ENCODE results near the gene FAM131A. TPM values are rescaled to one million over a fixed set of nuclear protein-coding genes. Genes with fewer than 3 reads are reported as not detected.

Gene FAM131A
- total RNA-seq, 1 donor from 2014 or later, result 28.5 TPM

DNA sequence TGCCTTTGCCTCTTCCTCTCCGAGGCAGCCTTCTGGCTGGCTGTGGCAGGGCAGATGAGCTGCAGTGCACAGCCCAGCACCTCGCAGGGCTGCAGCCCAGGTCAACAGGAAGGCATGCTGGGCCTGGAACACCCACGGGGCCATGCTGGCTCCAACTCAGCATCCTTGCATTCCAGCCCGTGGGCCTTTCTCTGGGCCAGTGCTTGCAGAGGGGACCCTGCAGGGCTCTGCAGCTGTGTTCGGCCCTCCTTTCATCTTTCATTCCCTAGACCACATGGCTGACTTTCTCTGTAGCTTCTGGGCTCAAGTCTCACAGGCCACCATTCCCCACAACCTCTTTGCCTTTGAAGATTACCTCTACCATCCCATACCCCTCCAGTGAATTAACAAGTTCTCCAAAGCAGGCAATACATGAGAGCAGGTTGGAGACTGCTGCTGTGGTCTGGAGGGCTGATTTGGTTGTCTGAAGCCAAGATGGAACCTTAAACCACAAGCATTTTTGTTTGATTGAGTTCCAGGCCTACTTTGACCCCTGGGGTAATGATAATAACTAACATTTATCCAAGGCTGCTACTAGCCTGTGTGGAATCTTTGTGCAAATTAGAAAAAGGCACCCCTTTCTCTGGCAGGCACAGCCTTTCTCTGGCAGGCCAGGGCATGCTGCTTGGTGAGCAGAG, 5.9 kb downstream of the FAM131A start:
- Histone ChIP-seq H3K36me3 (peaks cover 0 to 14% of the 10 kb centered on the region in 2 donors), H3K27me3 (no peaks in the 10 kb centered on the region), H3K4me3 (no peak overlapping the region), H3K27ac (no peak overlapping the region), H3K9me3 (no peaks in the 10 kb centered on the region), H3K4me1 (peaks cover 24% of the 10 kb centered on the region)
- intact Hi-C loops (cut with DNase I), result no loop called here
- no peak for TF ChIP-seq POLR2AphosphoS5 (IDR thresholded peaks at IDR 0.05; ENCODE audit: insufficient read depth in 1 of 2, low read depth in 1 of 2)
- TF ChIP-seq, protein P1, sequence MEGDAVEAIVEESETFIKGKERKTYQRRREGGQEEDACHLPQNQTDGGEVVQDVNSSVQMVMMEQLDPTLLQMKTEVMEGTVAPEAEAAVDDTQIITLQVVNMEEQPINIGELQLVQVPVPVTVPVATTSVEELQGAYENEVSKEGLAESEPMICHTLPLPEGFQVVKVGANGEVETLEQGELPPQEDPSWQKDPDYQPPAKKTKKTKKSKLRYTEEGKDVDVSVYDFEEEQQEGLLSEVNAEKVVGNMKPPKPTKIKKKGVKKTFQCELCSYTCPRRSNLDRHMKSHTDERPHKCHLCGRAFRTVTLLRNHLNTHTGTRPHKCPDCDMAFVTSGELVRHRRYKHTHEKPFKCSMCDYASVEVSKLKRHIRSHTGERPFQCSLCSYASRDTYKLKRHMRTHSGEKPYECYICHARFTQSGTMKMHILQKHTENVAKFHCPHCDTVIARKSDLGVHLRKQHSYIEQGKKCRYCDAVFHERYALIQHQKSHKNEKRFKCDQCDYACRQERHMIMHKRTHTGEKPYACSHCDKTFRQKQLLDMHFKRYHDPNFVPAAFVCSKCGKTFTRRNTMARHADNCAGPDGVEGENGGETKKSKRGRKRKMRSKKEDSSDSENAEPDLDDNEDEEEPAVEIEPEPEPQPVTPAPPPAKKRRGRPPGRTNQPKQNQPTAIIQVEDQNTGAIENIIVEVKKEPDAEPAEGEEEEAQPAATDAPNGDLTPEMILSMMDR (IDR thresholded peaks at IDR 0.05), result no peak
- TF ChIP-seq POLR2A (IDR thresholded peaks at IDR 0.05), result no peak
- no peak for DNase-seq (ENCODE audit: extremely low spot score in 2 of 2)

DNA sequence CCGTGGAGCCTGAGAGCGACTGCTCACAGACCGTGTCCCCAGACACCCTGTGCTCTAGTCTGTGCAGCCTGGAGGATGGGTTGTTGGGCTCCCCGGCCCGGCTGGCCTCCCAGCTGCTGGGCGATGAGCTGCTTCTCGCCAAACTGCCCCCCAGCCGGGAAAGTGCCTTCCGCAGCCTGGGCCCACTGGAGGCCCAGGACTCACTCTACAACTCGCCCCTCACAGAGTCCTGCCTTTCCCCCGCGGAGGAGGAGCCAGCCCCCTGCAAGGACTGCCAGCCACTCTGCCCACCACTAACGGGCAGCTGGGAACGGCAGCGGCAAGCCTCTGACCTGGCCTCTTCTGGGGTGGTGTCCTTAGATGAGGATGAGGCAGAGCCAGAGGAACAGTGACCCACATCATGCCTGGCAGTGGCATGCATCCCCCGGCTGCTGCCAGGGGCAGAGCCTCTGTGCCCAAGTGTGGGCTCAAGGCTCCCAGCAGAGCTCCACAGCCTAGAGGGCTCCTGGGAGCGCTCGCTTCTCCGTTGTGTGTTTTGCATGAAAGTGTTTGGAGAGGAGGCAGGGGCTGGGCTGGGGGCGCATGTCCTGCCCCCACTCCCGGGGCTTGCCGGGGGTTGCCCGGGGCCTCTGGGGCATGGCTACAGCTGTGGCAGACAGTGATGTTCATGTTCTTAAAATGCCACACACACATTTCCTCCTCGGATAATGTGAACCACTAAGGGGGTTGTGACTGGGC, 7.3 kb downstream of the FAM131A start:
- intact Hi-C loops (cut with DNase I), result no loop called here

DNA sequence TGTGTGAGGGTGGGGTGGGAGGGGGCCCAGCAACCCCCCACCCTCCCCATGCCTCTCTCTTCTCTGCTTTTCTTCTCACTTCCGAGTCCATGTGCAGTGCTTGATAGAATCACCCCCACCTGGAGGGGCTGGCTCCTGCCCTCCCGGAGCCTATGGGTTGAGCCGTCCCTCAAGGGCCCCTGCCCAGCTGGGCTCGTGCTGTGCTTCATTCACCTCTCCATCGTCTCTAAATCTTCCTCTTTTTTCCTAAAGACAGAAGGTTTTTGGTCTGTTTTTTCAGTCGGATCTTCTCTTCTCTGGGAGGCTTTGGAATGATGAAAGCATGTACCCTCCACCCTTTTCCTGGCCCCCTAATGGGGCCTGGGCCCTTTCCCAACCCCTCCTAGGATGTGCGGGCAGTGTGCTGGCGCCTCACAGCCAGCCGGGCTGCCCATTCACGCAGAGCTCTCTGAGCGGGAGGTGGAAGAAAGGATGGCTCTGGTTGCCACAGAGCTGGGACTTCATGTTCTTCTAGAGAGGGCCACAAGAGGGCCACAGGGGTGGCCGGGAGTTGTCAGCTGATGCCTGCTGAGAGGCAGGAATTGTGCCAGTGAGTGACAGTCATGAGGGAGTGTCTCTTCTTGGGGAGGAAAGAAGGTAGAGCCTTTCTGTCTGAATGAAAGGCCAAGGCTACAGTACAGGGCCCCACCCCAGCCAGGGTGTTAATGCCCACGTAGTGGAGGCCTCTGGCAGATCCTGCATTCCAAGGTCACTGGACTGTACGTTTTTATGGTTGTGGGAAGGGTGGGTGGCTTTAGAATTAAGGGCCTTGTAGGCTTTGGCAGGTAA, 8.1 kb downstream of the FAM131A start:
- H3K27me3 ChIP-seq, result no peaks in the 10 kb centered on the region
- H3K9me3 ChIP-seq, result no peaks in the 10 kb centered on the region
- H3K4me1 ChIP-seq, result peaks cover 9% of the 10 kb centered on the region
- intact Hi-C loops (cut with DNase I), result no loop called here
- DNase-seq (ENCODE audit: extremely low spot score in 2 of 2), result no peak
- H3K4me3 ChIP-seq, result no peak overlapping the region
- TF ChIP-seq POLR2A (IDR thresholded peaks at IDR 0.05), result no peak
- peak; percentile 45 to 52 for TF ChIP-seq POLR2AphosphoS5 (IDR thresholded peaks at IDR 0.05; ENCODE audit: insufficient read depth in 1 of 2, low read depth in 1 of 2)
- peak overlapping the region; percentile 9 for H3K27ac ChIP-seq
- H3K36me3 ChIP-seq, result peaks cover 0 to 14% of the 10 kb centered on the region in 2 donors

More for the DNA sequence above, 7.3 kb downstream of the FAM131A start:
- H3K4me1 ChIP-seq, result peaks cover 10% of the 10 kb centered on the region
- no peak for TF ChIP-seq POLR2AphosphoS5 (IDR thresholded peaks at IDR 0.05; ENCODE audit: insufficient read depth in 1 of 2, low read depth in 1 of 2)
- TF ChIP-seq, protein P1 (IDR thresholded peaks at IDR 0.05), result no peak
- no peak for TF ChIP-seq POLR2A (IDR thresholded peaks at IDR 0.05)
- H3K27me3 ChIP-seq, result no peaks in the 10 kb centered on the region
- H3K9me3 ChIP-seq, result no peaks in the 10 kb centered on the region
- DNase-seq (ENCODE audit: extremely low spot score in 2 of 2), result no peak
- H3K4me3 ChIP-seq, result no peak overlapping the region
- H3K36me3 ChIP-seq, result peaks cover 0 to 14% of the 10 kb centered on the region in 2 donors
- H3K27ac ChIP-seq, result no peak overlapping the region

DNA sequence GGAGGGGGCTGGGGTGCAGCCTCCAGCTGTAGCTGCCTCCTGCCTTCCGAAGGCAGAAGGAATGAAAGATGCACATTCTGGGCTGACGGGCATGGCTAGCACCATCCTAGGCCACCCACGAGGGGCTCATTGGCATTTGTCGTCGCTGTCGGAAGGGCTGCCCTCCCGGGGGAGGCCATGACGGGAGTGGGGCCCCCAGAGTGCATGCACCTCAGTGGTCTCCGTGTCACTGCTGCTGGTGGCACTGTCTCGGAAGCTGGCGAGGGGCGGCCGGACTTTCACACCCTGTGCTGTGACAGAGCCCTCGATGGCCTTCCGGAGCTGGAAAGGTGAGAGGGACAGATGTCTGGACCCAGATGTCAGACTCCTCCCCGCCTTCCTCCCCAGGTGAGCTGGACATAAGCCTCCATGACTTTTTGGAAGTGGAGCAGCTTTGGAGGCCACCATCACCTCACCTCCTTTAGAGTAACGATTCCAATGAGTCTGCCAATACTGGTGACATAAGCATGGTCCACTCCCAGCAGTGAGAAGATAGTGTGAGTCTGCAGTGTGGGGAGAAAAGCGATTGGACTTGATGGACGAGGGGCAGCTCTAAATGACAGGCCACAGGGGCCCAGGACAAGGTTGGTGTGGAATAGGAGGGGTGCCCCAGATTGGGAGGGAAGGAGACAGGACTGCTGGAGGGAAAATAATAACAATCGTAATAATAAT, 9.2 kb downstream of the FAM131A start:
- no peak overlapping the region for H3K4me3 ChIP-seq
- H3K4me1 ChIP-seq, result peaks cover 16% of the 10 kb centered on the region
- intact Hi-C loops (cut with DNase I), result no loop called here
- no peaks in the 10 kb centered on the region for H3K9me3 ChIP-seq
- DNase-seq (ENCODE audit: extremely low spot score in 2 of 2), result no peak
- peaks cover 0 to 14% of the 10 kb centered on the region in 2 donors for H3K36me3 ChIP-seq
- no peaks in the 10 kb centered on the region for H3K27me3 ChIP-seq
- no peak overlapping the region for H3K27ac ChIP-seq
- no peak for TF ChIP-seq POLR2AphosphoS5 (IDR thresholded peaks at IDR 0.05; ENCODE audit: insufficient read depth in 1 of 2, low read depth in 1 of 2)

DNA sequence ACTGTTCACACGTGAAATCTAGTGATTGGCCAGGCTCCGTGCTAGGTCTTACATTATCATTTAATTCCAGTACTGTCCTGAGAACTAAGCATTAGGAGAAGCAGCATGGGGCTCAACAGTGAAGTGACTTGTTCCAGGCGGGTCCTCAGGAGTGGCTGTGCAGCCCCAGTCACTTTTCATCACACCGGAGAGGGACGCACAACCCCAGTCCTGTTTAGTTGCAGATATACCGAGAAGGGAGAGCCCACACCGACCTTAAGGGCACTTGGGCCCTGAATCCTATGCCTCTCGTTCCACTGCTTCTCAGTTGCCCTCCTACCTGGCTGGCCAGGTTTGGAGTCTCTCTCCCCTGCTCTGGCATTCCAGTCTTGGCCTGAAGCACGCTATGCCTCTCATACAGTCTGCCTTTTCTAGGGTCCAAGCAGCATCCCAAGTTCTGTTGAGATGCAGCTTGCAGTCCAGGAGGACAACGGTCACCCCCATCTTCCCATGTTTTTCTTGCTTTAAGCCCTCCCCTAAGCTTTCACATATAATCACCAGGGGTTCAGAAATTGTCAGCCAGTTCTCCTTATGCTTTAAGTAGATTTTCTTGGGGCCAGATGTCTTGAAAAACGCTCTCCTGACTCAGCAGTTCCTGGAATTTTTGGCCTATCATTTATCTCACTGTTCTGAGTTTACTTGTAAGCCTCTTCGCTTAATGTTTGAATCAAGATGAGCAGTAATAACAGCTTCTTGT, 10.1 kb downstream of the FAM131A start:
- intact Hi-C loops (cut with DNase I), result no loop called here
- Histone ChIP-seq H3K4me1 (peaks cover 19% of the 10 kb centered on the region), H3K9me3 (no peaks in the 10 kb centered on the region), H3K36me3 (peaks cover 0 to 13% of the 10 kb centered on the region in 2 donors), H3K27me3 (no peaks in the 10 kb centered on the region), H3K27ac (no peak overlapping the region), H3K4me3 (no peak overlapping the region)
- TF ChIP-seq POLR2AphosphoS5 (IDR thresholded peaks at IDR 0.05; ENCODE audit: insufficient read depth in 1 of 2, low read depth in 1 of 2) (no peak), POLR2A (IDR thresholded peaks at IDR 0.05) (no peak)
- TF ChIP-seq, protein P1 (IDR thresholded peaks at IDR 0.05), result no peak
- no peak for DNase-seq (ENCODE audit: extremely low spot score in 2 of 2)
